Liver (tissue), 3 donors: ENCODE measurements around the gene PSEN2.

Experiments used
- CTCF ChIP-seq: fragments of 150-350 bp; IDR thresholded peaks from 2 replicates; pipeline ENCODE4 v1.5.1; 2017; ENCODE audit warnings: improper control_type of control experiment, low read depth, low read length; ENCODE audit not compliant: missing input control
- HNF4G ChIP-seq: IDR thresholded peaks from 2 replicates; pipeline ENCODE4 v1.6.1; 2016; ENCODE audit warnings: antibody characterized with exemption
- REST ChIP-seq: IDR thresholded peaks from 2 replicates; pipeline ENCODE4 v1.6.1; 2016; ENCODE audit warnings: antibody characterized with exemption, mild to moderate bottlenecking
- SP1 ChIP-seq: IDR thresholded peaks from 2 replicates; pipeline ENCODE4 v1.6.1; 2018; ENCODE audit warnings: antibody characterized with exemption, mild to moderate bottlenecking
- ZBTB33 ChIP-seq: IDR thresholded peaks from 2 replicates; pipeline ENCODE4 v1.6.1; 2016; ENCODE audit warnings: antibody characterized with exemption
- donor health status: healthy.
- donor health status: healthy.

GRCh38 chr1:226827458-226827857 lies 43.0 kb upstream of the PSEN2 start:
- TF ChIP-seq CTCF (no peak), HNF4G (no peak), SP1 (no peak), REST (no peak), ZBTB33 (no peak)
